ENCODE results near the gene UVRAG. TPM values are rescaled to one million over a fixed set of nuclear protein-coding genes. Genes with fewer than 3 reads are reported as not detected.
A peak's percentile ranks its signal among the peaks of the same experiment; 100 is the strongest.
"Not testable (repeated sequence)": the region's sequence is repeated elsewhere in the genome, so short reads cannot be mapped to it uniquely, and the experiment has no call there.

The UVRAG gene
- total RNA-seq, 1 donor from 2014 or later: 103 TPM

DNA sequence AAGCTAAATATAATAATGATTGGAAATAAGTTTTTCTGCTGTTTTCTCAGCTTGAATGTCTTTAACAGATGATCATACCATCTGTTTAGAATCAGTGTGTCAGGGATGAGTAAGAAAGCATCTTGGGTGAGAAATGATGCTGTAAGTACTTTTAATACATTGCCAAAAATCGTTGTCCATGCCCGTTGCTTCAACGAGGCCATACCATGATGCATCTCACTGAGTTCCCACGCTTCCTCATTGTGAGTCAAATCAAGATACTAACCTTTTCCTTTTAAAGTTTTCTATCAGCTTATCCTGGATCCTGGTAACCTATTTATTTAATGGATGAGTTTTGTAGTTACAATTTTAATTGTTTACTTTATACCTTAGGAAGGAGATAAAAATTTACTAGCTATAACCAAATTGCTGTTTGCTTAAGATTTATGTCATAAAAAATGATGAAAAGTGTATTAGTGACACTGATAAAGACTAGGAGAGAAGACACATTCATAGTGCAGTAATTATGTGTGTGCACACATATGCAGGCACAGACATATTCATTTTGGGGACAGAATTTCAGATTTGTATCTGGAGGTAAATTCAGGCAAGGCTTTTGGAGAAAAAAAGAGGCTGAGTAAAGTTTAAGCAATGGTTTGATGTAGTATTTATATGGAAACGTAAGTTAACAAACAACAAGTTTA, 154.8 kb downstream of the UVRAG start:
- Mint-ChIP-seq H3K4me3 (no peak overlapping the region), H3K27ac (peak overlapping the region; percentile 13), H3K4me1 (peaks cover 47% of the 10 kb centered on the region), H3K9me3 (peaks cover 9% of the 10 kb centered on the region), H3K27me3 (no peaks in the 10 kb centered on the region), H3K36me3 (ENCODE audit: low read depth) (peaks cover 57% of the 10 kb centered on the region)
- DNase-seq: no peak
- ChIA-PET CTCF (no interaction called here), POLR2A (no interaction called here)
- TF ChIP-seq, protein P1, sequence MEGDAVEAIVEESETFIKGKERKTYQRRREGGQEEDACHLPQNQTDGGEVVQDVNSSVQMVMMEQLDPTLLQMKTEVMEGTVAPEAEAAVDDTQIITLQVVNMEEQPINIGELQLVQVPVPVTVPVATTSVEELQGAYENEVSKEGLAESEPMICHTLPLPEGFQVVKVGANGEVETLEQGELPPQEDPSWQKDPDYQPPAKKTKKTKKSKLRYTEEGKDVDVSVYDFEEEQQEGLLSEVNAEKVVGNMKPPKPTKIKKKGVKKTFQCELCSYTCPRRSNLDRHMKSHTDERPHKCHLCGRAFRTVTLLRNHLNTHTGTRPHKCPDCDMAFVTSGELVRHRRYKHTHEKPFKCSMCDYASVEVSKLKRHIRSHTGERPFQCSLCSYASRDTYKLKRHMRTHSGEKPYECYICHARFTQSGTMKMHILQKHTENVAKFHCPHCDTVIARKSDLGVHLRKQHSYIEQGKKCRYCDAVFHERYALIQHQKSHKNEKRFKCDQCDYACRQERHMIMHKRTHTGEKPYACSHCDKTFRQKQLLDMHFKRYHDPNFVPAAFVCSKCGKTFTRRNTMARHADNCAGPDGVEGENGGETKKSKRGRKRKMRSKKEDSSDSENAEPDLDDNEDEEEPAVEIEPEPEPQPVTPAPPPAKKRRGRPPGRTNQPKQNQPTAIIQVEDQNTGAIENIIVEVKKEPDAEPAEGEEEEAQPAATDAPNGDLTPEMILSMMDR (IDR thresholded peaks at IDR 0.05): no peak
- ATAC-seq (ENCODE audit: low read depth): no peak
- intact Hi-C loops (cut with micrococcal nuclease): no loop called here

DNA sequence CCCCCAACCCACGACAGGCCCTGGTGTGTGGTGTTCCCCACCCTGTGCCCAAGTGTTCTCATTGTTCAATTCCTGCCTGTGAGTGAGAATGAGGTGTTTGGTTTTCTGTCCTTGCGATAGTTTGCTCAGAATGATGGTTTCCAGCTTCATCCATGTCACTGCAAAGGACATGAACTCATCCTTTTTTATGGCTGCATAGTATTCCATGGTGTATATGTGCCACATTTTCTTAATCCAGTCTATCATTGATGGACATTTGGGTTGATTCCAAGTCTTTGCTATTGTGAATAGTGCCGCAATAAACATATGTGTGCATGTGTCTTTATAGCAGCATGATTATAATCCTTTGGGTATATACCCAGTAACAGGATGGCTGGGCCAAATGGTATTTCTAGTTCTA, 158.7 kb downstream of the UVRAG start:
- intact Hi-C loops (cut with micrococcal nuclease); H3K27ac Mint-ChIP-seq; POLR2A ChIA-PET; ATAC-seq (ENCODE audit: low read depth); H3K4me3 Mint-ChIP-seq; CTCF ChIA-PET; H3K9me3 Mint-ChIP-seq; H3K27me3 Mint-ChIP-seq; DNase-seq: not testable (repeated sequence)
- Mint-ChIP-seq H3K4me1 (peaks cover 48% of the 10 kb centered on the region), H3K36me3 (ENCODE audit: low read depth) (peaks cover 44% of the 10 kb centered on the region)

DNA sequence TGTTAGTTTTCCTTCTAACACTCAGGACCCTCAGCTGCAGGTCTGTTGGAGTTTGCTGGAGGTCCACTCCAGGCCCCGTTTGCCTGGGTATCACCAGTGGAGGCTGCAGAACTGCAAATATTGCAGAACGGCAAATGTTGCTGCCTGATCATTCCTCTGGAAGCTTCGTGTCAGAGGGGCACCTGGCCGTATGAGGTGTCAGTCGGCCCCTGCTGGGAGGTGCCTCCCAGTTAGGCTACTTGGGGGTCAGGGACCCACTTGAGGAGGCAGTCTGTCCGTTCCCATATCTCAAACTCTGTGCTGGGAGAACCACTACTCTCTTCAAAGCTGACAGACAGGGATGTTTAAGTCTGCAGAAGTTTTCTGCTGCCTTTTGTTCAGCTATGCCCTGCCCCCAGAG, 164.1 kb downstream of the UVRAG start:
- POLR2A ChIA-PET; H3K27ac Mint-ChIP-seq; intact Hi-C loops (cut with micrococcal nuclease); H3K4me3 Mint-ChIP-seq; H3K27me3 Mint-ChIP-seq; DNase-seq; ATAC-seq (ENCODE audit: low read depth); H3K9me3 Mint-ChIP-seq: not testable (repeated sequence)
- H3K4me1 Mint-ChIP-seq: peaks cover 40% of the 10 kb centered on the region
- H3K36me3 Mint-ChIP-seq (ENCODE audit: low read depth): peaks cover 40% of the 10 kb centered on the region
- CTCF ChIA-PET: interaction anchor here (1.1 kb wide), 1 partner anchor 82 kb away, joined by 3 read pairs; no protein-coding TSS in a partner anchor

DNA sequence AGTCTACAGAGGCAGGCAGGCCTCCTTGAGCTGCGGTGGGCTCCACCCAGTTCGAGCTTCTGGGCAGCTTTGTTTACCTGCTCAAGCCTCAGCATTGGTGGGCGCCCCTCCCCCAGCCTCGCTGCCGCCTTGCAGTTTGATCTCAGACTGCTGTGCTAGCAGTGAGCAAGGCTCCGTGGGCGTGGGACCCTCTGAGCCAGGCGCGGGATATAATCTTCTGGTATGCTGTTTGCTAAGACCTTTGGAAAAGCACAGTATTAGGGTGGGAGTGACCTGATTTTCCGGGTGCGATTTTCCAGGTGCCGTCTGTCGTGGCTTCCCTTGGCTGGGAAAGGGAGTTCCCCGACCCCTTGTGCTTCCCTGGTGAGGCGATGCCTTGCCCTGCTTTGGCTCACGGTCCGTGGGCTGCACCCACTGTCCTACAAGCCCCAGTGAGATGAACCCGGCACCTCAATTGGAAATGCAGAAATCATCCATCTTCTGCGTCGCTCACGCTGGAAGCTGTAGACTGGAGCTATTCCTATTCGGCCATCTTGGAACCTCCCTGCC, 164.5 kb downstream of the UVRAG start:
- intact Hi-C loops (cut with micrococcal nuclease); H3K27me3 Mint-ChIP-seq; H3K27ac Mint-ChIP-seq; H3K9me3 Mint-ChIP-seq; DNase-seq; H3K4me3 Mint-ChIP-seq; ATAC-seq (ENCODE audit: low read depth): not testable (repeated sequence)
- ChIA-PET CTCF (interaction anchor here (1.1 kb wide), 1 partner anchor 83 kb away, joined by 3 read pairs; no protein-coding TSS in a partner anchor), POLR2A (interaction anchor here (0.7 kb wide), 1 partner anchor 982 kb away, joined by 8 read pairs; no protein-coding TSS in a partner anchor)
- Mint-ChIP-seq H3K36me3 (ENCODE audit: low read depth) (peaks cover 43% of the 10 kb centered on the region), H3K4me1 (peaks cover 40% of the 10 kb centered on the region)

DNA sequence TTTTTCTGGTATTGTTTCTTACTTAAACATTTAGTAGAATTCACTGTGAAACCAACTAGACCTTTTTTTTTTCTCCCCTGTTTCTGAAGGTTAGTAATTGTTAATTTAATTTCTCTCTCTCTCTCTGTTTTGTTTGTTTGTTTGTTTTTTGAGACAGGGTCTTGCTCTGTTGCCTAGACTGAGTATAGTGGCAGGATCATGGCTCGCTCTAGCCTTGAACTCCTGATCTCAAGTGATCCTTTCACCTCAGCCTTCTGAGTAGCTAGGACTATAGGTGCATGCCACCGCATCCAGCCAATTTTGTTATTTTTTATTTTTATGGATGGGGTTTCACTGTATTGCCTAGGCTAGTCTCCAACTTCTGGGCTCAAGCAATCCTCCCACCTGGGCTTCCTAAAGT, 165.0 kb downstream of the UVRAG start:
- H3K4me3 Mint-ChIP-seq: no peak overlapping the region
- intact Hi-C loops (cut with micrococcal nuclease): no loop called here
- peaks cover 45% of the 10 kb centered on the region for H3K36me3 Mint-ChIP-seq (ENCODE audit: low read depth)
- ChIA-PET CTCF (no interaction called here), POLR2A (interaction anchor here (0.7 kb wide), 3 partner anchors 173 to 982 kb away, joined by 3 to 8 read pairs (median 3); no protein-coding TSS in a partner anchor)
- peaks cover 37% of the 10 kb centered on the region for H3K4me1 Mint-ChIP-seq
- H3K9me3 Mint-ChIP-seq: no peaks in the 10 kb centered on the region
- H3K27me3 Mint-ChIP-seq: no peaks in the 10 kb centered on the region
- TF ChIP-seq, protein P1 (IDR thresholded peaks at IDR 0.05): no peak
- DNase-seq (no peak), ATAC-seq (ENCODE audit: low read depth) (no peak)
- no peak overlapping the region for H3K27ac Mint-ChIP-seq

DNA sequence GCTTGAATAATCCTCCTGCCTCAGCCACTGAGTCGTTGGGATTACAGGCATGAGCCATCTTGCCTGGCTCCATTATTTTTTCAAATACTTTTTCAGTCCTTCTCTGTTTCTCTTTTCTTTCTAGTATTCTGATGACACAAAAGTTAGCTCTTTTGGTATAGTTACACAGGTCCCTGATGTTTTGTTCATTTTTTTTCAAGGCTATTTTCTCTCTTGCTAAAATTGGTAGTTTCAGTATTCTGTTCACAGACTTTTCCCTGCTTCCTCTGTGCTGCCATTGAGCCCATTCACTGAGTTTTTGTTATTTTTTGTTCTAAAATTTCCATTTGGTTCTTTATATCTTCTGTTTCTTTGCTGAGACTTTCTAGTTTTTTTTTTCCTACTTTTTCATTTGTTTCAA, 166.5 kb downstream of the UVRAG start:
- peaks cover 55% of the 10 kb centered on the region for H3K36me3 Mint-ChIP-seq (ENCODE audit: low read depth)
- H3K4me3 Mint-ChIP-seq: no peak overlapping the region
- no peaks in the 10 kb centered on the region for H3K9me3 Mint-ChIP-seq
- no peak for ATAC-seq (ENCODE audit: low read depth)
- no peaks in the 10 kb centered on the region for H3K27me3 Mint-ChIP-seq
- no peak for DNase-seq
- peak overlapping the region; percentile 62 for H3K27ac Mint-ChIP-seq
- POLR2A ChIA-PET: no interaction called here
- TF ChIP-seq, protein P1 (IDR thresholded peaks at IDR 0.05): no peak
- H3K4me1 Mint-ChIP-seq: peaks cover 25% of the 10 kb centered on the region
- intact Hi-C loops (cut with micrococcal nuclease): no loop called here
- CTCF ChIA-PET: no interaction called here
